ENCODE data around the gene HDLBP.

GRCh38 chr2:241307055-241307454, 8.4 kb downstream of the HDLBP start:
- TF ChIP-seq CTCF (IDR thresholded peaks at IDR 0.05; ENCODE audit: insufficient read depth, low read length, poor library complexity, severe bottlenecking), result no peak
- no peak for TF ChIP-seq EZH2phosphoT487 (conservative IDR thresholded peaks at IDR 0.05; ENCODE audit: low read length)

All from SU-DHL-6 (cell line).